ENCODE results near the gene ATOH8.
"Not testable (repeated sequence)": the region's sequence is repeated elsewhere in the genome, so short reads cannot be mapped to it uniquely, and the experiment has no call there.

Gene ATOH8, protein sequence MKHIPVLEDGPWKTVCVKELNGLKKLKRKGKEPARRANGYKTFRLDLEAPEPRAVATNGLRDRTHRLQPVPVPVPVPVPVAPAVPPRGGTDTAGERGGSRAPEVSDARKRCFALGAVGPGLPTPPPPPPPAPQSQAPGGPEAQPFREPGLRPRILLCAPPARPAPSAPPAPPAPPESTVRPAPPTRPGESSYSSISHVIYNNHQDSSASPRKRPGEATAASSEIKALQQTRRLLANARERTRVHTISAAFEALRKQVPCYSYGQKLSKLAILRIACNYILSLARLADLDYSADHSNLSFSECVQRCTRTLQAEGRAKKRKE
- 0.05 to 0.13 reads per million in 2 donors for total RNA-seq

GRCh38 chr2:85753525-85754312 is at the start of gene ATOH8:
Gene ATOH8 (plus strand): TSS chr2:85753991. CDS start chr2:85754190, 199 bp downstream.
- DNase-seq: peak; percentile 20

- DNase-seq: no peak
Observed at GRCh38 chr2:85704038-85704437, 49.8 kb upstream of the ATOH8 start.

DNA sequence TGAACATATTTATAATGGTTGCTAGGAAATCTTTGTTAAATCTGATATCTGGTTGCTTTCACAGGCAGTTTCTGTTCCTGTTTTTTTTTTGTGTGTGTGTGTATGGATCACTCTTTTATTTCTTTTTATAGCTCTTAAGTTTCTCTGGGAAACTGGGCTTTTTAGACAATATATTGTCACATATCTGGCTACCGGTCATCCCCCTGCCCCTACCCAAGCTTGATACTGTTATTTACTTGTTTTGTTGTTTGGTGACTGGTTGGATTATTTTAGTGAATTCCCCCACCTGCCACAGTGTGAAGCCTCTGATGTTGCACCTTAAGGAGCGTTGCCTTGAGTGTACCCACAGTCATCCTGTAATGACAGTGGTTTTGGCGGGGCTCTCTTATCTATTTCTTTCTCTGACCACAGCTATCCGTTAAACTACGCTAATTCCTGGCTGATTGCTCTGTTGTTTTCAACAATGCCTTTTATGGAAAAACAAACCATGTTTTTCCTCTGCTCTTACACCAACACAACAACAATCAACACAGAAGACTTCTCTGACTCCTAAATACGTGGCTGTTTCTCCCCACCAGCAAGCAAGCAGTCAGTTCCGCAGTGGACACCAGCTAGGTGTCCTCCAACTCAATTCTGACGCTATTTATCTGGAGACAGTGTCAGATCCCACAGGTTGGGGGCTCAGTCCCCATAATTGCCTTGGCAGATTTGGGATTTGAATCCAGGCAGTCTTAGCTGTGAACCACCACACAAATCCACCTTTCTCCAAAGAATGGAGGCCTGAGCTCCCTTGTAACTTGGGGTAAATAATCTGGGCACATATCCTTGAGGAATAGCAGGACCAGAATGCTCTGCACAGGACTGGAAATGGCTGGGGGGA is 48.8 kb upstream of the ATOH8 start:
- no peak for DNase-seq

DNA sequence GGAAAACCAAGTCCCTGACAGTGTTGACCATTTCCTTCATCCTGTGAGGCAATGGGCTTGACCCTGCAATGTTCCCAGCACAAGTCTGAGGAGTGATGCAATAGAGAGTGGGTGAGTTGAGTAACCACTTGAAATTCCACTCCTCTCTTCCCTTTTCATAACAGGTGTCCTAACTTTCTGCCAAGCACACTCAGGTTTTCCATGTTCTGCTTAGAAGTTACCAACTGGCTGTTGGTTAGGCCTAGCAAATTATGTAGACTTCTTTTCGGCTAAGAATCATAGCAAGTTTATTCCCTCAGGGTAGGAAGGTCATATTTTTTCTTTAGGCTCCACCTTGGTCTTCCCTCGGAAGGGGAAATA is 48.1 kb upstream of the ATOH8 start:
- no peak for DNase-seq

DNA sequence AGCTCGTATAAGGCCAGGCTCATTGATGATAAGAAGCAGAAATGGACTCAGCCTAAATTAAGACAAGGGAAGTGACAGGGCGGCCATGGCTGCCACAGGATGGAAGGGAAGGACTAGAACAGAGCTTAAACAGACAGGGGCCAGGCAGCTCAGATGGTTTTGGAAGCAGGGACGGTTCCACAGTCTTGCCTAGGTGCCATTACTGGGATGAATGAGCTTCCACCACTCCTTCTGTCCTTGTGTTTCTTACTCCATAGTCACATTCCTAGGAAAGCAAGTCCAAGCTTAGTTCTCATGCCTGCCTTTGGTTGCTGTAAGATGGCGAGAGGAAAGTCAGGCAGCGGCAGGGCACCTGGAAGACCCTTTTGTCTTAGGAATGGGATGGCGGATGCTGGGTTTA is 47.7 kb upstream of the ATOH8 start:
- DNase-seq: no peak

GRCh38 chr2:85706599-85707296 is 47.0 kb upstream of the ATOH8 start:
- no peak for DNase-seq

DNA sequence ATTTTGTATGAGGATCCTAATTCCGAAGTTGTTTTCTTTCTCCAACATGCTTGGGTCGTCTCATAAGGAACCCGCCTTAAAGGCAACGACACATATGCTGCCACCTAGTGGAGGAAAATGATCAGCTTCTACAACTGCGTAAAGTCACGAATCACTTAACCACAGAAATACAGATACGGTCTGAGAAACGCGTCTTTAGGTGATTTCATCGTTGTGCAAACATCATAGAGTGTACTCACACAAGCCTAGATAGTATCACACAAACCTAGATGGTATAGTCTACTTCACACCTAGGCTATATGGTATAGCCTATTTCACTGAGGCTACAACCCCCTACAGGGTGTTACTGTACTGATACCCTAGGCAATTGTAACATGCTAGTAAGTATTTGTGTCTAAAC is 46.5 kb upstream of the ATOH8 start:
- DNase-seq: no peak

DNA sequence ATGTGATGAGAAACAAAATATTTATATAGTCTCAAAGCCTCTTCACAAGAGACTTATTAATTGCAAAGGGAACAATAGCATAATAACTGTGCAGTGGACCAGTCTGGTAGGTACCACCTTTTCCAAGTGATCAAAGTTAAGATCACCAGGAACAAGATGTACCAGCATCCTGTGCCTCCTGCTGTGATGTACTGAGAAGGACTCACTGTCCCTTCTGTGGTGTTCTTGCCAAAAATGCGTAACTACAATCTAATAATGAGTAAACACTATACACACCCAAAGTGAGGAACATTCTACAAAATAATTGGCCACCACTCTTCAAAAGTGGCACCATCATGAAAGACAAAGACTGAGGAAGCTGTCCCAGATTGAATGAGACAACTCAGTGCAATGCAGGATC is 45.1 kb upstream of the ATOH8 start:
- DNase-seq: no peak

- no peak for DNase-seq
Observed at GRCh38 chr2:85709401-85709811, 44.4 kb upstream of the ATOH8 start.

- no peak for DNase-seq
Observed at GRCh38 chr2:85710687-85711577, 42.9 kb upstream of the ATOH8 start.

GRCh38 chr2:85711578-85712060 is 42.2 kb upstream of the ATOH8 start:
- no peak for DNase-seq

GRCh38 chr2:85712336-85712735 is 41.5 kb upstream of the ATOH8 start:
- no peak for DNase-seq

DNA sequence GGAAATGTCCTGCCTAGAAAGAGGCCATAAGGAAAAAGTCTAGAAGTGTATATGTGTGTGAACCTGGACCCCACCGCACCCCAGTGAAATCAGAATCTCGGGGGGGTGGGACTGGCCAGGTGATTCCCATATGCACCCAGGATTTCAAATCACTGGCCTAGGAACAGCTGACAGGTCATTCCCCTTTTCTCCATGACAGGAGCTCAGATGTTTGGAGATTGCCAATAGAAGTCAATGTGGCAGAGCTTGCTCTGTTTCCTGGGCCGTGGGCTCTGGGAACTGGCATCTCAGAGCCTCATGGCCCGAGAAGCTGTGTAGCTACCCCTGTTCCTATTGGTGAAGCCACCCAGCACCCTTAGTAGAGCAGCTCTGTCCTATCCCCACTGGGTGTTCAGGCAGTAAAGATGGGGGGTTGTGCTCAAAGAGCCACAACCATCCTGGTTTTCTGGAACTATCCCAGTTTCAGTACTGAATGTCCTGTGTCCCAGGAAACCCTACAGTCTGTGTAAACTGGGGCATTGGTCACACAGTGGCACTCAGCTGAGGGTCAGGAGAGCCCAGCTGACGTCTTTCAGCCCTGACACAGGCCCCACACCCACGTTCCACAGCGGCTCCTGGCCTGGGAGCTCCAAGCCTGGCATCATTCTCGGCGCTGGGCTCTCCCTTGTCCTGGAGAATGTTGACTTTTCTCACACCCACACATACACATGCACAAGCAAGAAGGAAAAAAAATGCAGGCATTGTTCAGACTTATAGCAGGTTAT is 40.8 kb upstream of the ATOH8 start:
- DNase-seq: no peak

- no peak for DNase-seq
Observed at GRCh38 chr2:85713836-85714235, 40.0 kb upstream of the ATOH8 start.

DNA sequence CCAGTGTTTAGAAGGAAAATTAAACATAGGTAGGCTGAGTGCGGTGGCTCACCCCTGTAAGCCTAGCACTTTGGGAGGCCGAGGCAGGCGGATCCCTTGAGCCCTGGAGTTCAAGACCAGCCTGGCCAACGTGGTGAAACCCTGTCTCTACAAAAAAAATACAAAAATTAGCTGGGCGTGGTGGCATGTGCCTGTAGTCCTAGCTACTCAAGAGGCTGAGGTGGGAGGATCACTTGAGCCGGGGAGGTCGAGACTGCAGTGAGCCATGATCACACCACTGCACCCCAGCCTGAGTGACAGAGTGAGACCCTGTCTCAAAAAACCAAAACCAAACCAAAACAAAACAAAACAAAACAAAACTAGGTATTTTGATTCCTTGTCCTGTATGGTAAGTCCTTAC is 39.4 kb upstream of the ATOH8 start:
- DNase-seq: not testable (repeated sequence)

DNA sequence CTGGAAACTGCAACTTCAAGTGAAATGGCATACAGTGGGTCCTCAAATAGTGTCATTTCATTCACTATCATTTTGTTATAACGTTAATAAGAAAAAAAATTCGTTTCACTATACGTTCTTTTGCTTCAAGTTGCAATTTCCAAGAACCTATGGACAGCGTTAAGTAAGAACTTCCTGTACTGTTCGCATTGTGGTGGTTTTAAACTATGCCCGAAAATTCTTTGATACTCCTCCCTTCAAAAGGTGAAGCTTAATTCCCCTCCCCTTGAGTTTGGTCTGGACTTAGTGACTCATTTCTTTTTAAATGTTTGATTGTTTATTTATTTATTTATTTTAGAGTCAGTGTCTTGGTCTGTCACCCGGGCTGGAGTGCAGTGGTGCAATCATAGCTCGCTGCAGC is 39.0 kb upstream of the ATOH8 start:
- DNase-seq: no peak

- DNase-seq: no peak
Observed at GRCh38 chr2:85716346-85716914, 37.4 kb upstream of the ATOH8 start.

- DNase-seq: no peak
Observed at GRCh38 chr2:85717308-85718008, 36.3 kb upstream of the ATOH8 start.

DNA sequence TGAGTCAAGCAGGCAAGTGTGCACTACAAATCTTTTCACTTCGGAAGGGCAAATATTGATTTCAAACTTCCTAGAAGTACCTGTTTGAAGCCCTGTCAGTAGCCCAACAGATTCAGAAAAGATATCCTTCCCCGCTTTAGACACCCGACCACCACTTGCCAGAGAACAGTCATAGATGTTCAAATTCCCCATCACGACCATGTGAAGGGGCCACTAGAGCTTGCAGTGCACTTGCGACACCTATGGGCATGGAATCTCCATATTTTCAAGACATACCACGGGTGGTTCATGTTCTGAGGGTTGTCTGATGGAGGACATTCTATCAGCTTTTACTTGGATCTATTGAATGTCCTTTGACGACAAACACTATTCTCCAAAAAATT is 35.8 kb upstream of the ATOH8 start:
- no peak for DNase-seq
